RKO (cell line): ENCODE measurements around the gene MMP28.
"Not testable (repeated sequence)": the region's sequence is repeated elsewhere in the genome, so short reads cannot be mapped to it uniquely, and the experiment has no call there.

ENCODE experiments used
- DNase-seq: peaks from one replicate; pipeline ENCODE4 v3.0.0-alpha.2; 2016; ENCODE audit warnings: low spot score

Gene MMP28

GRCh38 chr17:35765756-35766488, 29.5 kb downstream of the MMP28 start:
- DNase-seq = no peak

- no peak for DNase-seq
These were observed 30.2 kb downstream of the MMP28 start for GRCh38 chr17:35765086-35765710.

GRCh38 chr17:35764123-35764991, 31.1 kb downstream of the MMP28 start:
- DNase-seq = peak; percentile 91

GRCh38 chr17:35763767-35764122, 31.7 kb downstream of the MMP28 start:
- DNase-seq = no peak

GRCh38 chr17:35761601-35762000, 33.8 kb downstream of the MMP28 start:
- no peak for DNase-seq

GRCh38 chr17:35760587-35760986, 34.9 kb downstream of the MMP28 start, which contains the start of gene C17orf50:
C17orf50 (plus strand) TSS chr17:35760887; CDS start chr17:35760942, 55 bp downstream.
- no peak for DNase-seq

- no peak for DNase-seq
These were observed 38.2 kb downstream of the MMP28 start for GRCh38 chr17:35757243-35757642.

- no peak for DNase-seq
These were observed 42.3 kb downstream of the MMP28 start, which contains the start of gene GAS2L2 for GRCh38 chr17:35752945-35753764. GAS2L2 (minus strand) TSS chr17:35753239; CDS start chr17:35752850, 389 bp downstream.

GRCh38 chr17:35752471-35752870, 43.0 kb downstream of the MMP28 start:
- no peak for DNase-seq

- DNase-seq = not testable (repeated sequence)
These were observed 43.9 kb downstream of the MMP28 start for GRCh38 chr17:35751541-35751940.

GRCh38 chr17:35750526-35751395, 44.7 kb downstream of the MMP28 start:
- DNase-seq = no peak

- DNase-seq = no peak
These were observed 45.7 kb downstream of the MMP28 start for GRCh38 chr17:35749560-35750412.

GRCh38 chr17:35748979-35749378, 46.5 kb downstream of the MMP28 start:
- no peak for DNase-seq

- no peak for DNase-seq
These were observed 47.0 kb downstream of the MMP28 start for GRCh38 chr17:35748341-35748841.

GRCh38 chr17:35747540-35748017, 47.9 kb downstream of the MMP28 start:
- DNase-seq = peak; percentile 82

- no peak for DNase-seq
These were observed 49.6 kb downstream of the MMP28 start for GRCh38 chr17:35745749-35746320.

GRCh38 chr17:35745246-35745645, 50.2 kb downstream of the MMP28 start:
- no peak for DNase-seq

GRCh38 chr17:35744830-35745229, 50.6 kb downstream of the MMP28 start:
- DNase-seq = no peak
